NCI-H1092 (cell line): ENCODE data around the gene SFI1.
A peak's percentile ranks its signal among the peaks of the same experiment; 100 is the strongest.
"Not testable (repeated sequence)": the region's sequence is repeated elsewhere in the genome, so short reads cannot be mapped to it uniquely, and the experiment has no call there.

Experiments used
- DNase-seq: peaks from one replicate; lab custom pipeline; 2025; lab: John Stamatoyannopoulos, UW

SFI1 gene

DNA sequence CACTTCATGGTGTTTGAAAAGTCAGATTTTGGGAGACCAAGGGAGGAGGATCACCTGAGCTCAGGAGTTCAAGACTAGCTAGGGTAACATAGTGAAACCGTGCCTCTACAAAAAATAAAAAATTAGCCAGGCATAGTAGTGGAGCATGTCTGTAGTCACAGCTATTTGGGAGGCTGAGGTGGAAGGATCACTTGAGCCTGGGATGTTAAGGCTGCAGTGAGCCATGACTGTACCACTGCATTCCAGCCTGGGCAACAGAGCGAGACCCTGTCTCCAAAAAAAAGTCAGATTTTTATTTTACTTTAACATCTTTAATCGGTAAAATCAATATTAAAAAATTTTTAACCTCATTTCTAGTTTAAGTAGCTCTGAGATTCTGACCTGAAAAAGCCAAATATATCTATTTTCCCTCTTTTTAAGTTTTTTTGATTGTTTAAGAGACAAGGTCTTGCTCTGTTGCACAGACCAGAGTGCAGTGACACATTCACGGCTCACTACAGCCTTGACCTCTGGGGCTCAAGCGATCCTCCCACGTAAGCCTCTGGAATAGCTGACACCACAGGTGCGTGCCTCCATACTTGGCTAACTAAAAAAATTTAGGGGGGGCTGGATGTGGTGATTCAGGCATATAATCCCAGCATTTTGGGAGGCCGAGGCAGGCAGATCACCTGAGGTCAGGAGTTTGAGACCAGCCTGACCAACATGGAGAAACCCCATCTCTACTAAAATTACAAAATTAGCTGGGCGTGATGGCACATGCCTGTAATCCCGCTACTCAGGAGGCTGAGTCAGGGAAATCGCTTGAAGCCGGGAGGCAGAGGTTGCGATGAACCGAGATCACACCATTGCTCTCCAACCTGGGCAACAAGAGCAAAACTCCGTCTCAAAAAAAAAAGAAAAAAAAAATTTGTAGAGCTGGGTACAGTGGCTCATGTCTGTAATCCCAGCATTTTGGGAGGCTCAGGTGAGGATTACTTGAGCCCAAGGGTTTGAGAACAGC, 48.4 kb downstream of the SFI1 start:
- no peak for DNase-seq

DNA sequence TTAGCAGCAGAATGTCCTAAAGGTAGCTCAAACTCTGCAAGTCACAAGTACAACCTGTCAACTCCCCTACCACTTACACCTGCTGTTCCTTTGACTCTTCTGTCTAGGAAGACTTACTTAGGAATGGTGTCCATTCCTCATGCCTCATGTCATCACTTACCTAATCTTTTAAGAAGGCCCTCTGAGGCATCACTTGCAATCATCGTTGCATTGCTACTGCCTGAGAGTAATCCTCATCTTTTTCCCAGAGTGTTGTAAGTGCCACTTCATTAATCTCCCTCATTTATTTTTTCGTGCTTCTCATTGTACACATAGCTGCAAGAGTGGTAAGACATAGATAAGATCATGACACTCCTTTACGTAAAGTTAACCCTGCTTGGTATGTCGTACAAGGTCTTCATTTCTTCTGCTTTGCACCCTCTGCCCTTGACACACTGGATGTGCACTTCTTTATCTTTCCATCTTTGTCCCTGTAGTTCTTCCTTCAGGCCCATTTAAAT, 54.6 kb downstream of the SFI1 start:
- no peak for DNase-seq

GRCh38 chr22:31556627-31557203, 60.4 kb downstream of the SFI1 start:
- DNase-seq: no peak

DNA sequence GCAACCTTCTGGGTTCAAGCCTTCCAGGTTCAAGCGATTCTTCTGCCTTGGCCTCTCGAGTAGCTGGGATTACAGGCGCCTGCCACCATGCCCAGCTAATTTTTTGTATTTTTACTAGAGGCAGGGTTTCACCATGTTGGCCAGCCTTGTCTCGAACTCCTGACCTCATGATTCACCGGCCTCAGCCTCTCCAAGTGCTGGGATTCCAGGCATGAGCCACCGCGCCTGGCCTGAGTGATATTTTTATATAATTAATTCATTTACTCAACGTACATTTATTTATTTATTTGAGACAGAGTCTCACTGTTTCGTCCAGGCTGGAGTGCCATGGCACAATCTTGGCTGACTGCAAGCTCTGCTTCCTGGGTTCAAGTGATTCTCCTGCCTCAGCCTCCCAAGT, 62.2 kb downstream of the SFI1 start:
- not testable (repeated sequence) for DNase-seq

- peak; percentile 67 for DNase-seq
Measured at GRCh38 chr22:31561238-31561887, 65.0 kb downstream of the SFI1 start.

DNA sequence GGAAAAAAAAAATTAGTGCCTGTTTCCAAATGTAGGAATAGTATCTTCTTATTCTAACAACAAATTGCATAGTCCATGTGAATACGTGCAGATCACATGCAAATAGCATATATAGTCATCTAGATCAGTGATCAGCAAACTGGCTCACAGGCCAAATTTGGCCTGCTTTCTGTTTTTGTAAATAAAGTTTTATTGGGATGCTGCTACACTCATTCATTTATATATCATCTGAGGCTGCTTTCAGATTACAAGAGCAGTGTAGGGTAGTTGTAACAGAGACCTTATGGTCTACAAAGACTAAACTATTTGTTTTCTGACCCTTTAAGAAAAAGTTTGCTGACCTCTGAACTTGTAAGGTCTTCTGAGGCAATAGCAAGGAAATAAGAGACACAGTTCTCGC, 65.6 kb downstream of the SFI1 start:
- no peak for DNase-seq

GRCh38 chr22:31566484-31566883, 70.1 kb downstream of the SFI1 start:
- no peak for DNase-seq

DNA sequence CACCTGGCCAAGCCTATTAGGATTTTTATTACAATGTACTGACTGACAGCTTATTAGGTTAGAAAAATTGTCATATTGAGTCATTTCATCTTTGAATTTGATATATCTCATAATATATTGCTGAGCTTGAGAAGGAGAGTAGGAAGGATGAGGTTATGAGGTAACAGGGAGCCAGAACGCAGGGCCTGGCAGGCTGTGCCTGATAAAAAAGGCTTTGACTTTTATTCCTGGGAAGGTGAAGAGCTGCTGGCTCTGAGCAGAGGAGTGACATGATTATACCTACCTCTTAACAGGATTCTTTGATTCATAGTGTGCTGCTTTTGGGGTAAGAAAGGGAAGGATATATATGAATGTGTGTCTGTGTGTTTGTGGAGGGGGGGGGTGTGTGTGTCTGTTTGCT, 70.9 kb downstream of the SFI1 start:
- DNase-seq: no peak

GRCh38 chr22:31567702-31568101, 71.4 kb downstream of the SFI1 start:
- DNase-seq: no peak

- DNase-seq: no peak
Measured at GRCh38 chr22:31569126-31569525, 72.8 kb downstream of the SFI1 start.

DNA sequence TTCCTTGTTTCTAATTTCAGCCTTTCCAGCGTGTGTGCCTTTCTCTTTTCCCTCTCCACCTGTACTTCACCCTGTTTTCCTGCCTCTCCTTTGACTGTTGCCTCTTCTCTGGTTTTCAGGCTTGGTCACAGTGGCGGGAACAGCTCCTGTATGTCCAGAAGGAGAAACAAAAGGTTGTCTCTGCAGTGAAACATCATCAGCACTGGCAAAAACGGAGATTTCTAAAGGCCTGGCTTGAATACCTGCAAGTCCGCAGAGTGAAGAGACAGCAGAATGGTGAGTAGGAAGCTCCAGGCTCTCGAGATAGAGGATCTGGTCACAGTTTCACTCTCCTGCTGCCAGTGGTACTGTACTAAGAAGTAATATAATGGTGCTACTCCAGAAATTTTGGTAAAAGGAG, 76.6 kb downstream of the SFI1 start:
- no peak for DNase-seq

DNA sequence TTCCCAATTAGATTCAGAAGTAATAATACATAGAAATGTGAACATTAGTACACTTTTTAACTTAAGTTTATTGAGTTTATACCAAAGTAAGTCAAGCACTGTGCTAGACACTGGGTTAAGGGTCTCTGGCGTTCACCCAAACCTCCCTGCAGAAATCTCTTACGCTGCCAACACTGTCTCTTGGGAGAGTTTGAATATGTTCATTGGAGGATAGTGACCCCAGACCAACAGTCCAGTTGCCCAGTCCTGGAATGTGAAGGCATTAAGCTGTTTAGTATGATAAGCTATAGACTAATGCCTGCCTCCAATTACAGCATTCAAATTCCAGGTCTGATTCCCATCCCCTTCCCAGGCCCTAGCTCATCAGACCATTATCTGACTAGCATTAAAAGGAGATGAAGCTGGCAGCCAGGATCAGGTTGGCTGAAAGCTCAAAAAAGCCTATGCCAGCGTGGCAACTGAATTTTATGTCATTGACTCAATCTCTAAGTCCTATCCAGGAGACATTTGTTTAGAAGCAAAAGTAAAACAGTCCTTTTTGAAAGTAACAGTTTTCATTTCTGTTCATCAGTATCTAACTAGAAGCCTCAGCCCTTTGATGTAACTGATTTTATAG, 77.8 kb downstream of the SFI1 start:
- DNase-seq: no peak

DNA sequence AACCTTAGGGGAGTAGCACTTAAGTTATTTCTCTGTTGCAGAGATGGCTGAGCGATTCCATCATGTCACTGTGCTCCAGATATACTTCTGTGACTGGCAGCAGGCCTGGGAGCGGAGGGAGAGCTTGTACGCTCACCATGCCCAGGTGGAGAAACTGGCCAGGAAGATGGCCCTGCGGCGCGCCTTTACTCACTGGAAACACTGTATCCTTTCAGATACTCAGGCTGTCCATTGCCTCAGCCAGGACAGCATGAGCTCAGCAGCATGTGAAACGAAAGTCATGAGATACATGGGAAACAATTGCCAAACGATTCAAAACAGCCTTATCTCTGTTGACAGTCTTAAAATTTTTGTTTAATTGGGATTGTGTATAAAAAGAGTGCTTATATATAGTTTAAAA, 78.9 kb downstream of the SFI1 start:
- no peak for DNase-seq

DNA sequence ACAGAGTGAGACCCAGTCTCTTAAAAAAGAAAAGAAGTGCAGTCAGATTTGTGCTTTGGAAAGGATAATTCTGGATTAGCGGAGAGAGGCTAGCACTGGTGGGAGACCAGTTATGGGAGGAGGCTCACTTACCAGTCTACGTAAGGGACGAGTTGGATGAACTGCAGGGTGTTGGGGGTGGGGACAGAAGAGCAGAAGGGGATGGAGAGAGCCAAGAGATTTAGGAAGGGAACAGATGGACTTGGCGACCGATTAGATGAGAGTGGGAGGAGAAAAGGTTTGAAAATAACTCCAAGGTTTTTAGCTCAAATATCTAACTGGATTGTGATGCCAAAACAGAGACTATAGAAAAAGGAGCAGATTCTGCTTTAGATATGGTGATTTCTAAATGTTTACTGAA, 81.4 kb downstream of the SFI1 start:
- DNase-seq: no peak

- no peak for DNase-seq
Measured at GRCh38 chr22:31578171-31578570, 81.8 kb downstream of the SFI1 start.

GRCh38 chr22:31579835-31580242, 83.5 kb downstream of the SFI1 start:
- peak; percentile 76 for DNase-seq

DNA sequence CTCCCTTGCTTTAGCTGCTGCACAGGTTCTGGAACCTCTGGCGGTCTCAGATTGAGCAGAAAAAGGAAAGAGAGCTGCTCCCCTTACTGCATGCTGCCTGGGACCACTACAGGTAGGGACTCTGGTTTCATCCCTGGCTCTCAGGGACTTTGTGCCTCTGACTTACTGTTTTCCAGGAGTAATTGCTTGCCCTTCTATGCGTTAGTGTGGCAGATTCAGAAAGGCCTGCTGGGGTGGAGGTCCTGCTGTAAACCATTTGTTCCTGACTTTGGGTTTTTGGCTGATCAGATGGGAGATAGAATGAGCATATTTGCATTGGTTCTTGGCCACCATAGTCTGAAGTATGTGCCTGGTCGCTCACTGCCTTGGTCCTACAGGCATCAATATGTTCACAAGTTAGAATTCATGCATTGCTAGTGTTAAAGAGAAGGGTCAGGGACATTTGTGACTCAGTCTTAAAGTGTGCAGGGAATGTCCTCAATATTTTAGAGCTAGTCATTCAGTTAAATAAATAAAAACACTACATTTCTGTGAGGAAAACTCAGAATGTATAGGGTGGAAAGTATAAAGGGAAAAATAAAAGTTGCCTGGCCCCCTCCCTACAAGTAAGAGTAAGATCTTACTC, 87.6 kb downstream of the SFI1 start:
- no peak for DNase-seq

DNA sequence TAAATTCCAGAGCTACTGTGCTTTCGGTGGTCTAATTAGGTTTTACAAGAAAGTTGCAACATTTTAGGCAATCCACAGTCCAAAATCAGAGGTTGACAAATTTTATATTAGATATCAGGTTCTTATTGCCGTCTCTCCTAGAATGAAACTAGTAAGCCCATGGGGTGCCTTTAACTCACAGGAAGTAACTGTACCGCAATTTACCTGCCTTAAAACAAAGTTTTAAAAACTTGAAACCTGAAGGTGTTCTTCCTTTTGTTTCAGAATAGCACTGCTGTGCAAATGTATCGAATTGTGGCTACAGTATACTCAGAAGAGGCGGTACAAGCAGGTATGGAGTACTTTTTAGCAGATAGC, 88.4 kb downstream of the SFI1 start:
- DNase-seq: no peak

- DNase-seq: no peak
Measured at GRCh38 chr22:31585161-31585859, 89.0 kb downstream of the SFI1 start.

GRCh38 chr22:31586137-31586920, 90.0 kb downstream of the SFI1 start:
- no peak for DNase-seq
